Brain microvascular endothelial cell (primary cell): ENCODE data around the gene POLD2.

Experiments
- DNase-seq: peaks from one replicate; pipeline ENCODE4 v3.0.0-alpha.2; 2020
- H3K27ac ChIP-seq: fragments of 250-450 bp; sonication (Bioruptor Pico); 2 replicates; pipeline ENCODE4 v1.5.1; 2020; ENCODE audit warnings: mild to moderate bottlenecking, moderate library complexity
- H3K27me3 ChIP-seq: fragments of 250-450 bp; sonication (Bioruptor Pico); replicated peaks from 2 replicates; pipeline ENCODE4 v1.5.1; 2020; ENCODE audit warnings: mild to moderate bottlenecking
- H3K36me3 ChIP-seq: fragments of 250-450 bp; sonication (Bioruptor Pico); replicated peaks from 2 replicates; pipeline ENCODE4 v1.5.1; 2020; ENCODE audit warnings: mild to moderate bottlenecking
- H3K4me3 ChIP-seq: 2 replicates; pipeline ENCODE4 v1.5.1; 2011; ENCODE audit warnings: low read depth, mild to moderate bottlenecking, control low read depth, low read length, moderate library complexity
- in situ Hi-C: cut with HindIII; loops from 2 replicates; pipeline ENCODE4 v1.10.0; 2017; ENCODE audit warnings: low sequenced_read_pairs, low pct_ligation_motif_present
- TF ChIP-seq, protein P1 (sequence below): IDR thresholded peaks from 2 replicates; pipeline ENCODE4 v1.5.1; 2011; ENCODE audit warnings: low read depth, mild to moderate bottlenecking, moderate library complexity, low read length, control low read depth, inconsistent platforms; ENCODE audit errors: missing control alignments

Gene POLD2

DNA sequence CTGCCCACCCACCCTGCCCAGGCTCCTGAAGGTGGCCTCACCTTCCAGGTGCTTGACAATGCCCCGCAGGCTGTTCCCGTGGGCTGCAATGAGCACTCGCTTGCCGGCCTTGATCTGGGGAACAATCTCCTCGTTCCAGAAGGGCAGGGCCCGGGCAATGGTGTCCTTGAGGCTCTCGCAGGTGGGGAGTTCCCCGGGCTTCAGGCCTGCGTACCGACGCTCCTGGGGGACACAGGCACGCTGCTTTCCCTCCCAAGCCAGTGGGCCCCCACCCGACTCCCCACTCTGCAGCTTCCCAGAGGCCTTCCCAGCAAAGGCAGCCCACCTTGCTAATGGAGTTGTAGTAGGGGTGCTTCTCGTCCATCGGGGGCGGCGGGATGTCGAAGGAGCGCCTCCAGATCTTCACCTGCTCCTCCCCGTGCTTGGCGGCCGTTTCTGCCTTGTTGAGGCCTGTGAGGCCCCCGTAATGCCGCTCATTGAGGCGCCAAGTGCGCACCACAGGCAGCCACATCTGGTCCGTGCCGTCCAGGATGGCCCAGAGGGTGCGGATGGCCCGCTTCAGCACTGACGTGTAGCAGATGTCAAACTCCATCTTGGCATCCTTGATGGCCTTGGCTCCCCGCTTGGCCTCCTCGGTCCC, 58.4 kb downstream of the POLD2 start:
- TF ChIP-seq, protein P1, sequence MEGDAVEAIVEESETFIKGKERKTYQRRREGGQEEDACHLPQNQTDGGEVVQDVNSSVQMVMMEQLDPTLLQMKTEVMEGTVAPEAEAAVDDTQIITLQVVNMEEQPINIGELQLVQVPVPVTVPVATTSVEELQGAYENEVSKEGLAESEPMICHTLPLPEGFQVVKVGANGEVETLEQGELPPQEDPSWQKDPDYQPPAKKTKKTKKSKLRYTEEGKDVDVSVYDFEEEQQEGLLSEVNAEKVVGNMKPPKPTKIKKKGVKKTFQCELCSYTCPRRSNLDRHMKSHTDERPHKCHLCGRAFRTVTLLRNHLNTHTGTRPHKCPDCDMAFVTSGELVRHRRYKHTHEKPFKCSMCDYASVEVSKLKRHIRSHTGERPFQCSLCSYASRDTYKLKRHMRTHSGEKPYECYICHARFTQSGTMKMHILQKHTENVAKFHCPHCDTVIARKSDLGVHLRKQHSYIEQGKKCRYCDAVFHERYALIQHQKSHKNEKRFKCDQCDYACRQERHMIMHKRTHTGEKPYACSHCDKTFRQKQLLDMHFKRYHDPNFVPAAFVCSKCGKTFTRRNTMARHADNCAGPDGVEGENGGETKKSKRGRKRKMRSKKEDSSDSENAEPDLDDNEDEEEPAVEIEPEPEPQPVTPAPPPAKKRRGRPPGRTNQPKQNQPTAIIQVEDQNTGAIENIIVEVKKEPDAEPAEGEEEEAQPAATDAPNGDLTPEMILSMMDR, result no peak
- H3K4me3 ChIP-seq, result no peak overlapping the region
- H3K27ac ChIP-seq, result no peak overlapping the region
- H3K27me3 ChIP-seq, result no peaks in the 10 kb centered on the region
- peaks cover 25% of the 10 kb centered on the region for H3K36me3 ChIP-seq
- in situ Hi-C loops, result no loop called here
- DNase-seq, result no peak
